Mesenchymal stem cell (in vitro differentiated cells and primary cell): ENCODE results near the gene RAX.

Experiments
- DNase-seq: peaks from one replicate; pipeline ENCODE4 v3.0.0-alpha.2; 2013
- H2AFZ ChIP-seq: one replicate; pipeline ENCODE4 v1.6.1; 2013; ENCODE audit warnings: low read depth, mild to moderate bottlenecking, control low read depth, inconsistent platforms, low read length, moderate library complexity
- H2AK5ac ChIP-seq: 2 replicates; pipeline ENCODE4 v1.6.1; 2013; ENCODE audit warnings: low read length, moderate library complexity, mild to moderate bottlenecking, inconsistent platforms; ENCODE audit not compliant: severe bottlenecking
- H2BK120ac ChIP-seq: one replicate; pipeline ENCODE4 v1.6.1; 2013; ENCODE audit warnings: low read depth, mild to moderate bottlenecking, inconsistent platforms, low read length, moderate library complexity
- H2BK12ac ChIP-seq, 2 experiments: one replicate each; pipeline ENCODE4 v1.6.1; 2013; ENCODE audit warnings: inconsistent platforms in 2 of 2, low read length in 2 of 2, mild to moderate bottlenecking in 2 of 2, moderate library complexity in 2 of 2, control low read depth in 1 of 2
- H2BK15ac ChIP-seq: one replicate; pipeline ENCODE4 v1.6.1; 2013; ENCODE audit warnings: mild to moderate bottlenecking, low read depth, inconsistent platforms; ENCODE audit not compliant: poor library complexity, severe bottlenecking
- H2BK5ac ChIP-seq: 2 replicates; pipeline ENCODE4 v1.6.1; 2013; ENCODE audit warnings: low read depth, mild to moderate bottlenecking, low read length, control low read depth, inconsistent platforms; ENCODE audit not compliant: poor library complexity, severe bottlenecking
- H3K14ac ChIP-seq, 2 experiments: one replicate each; pipeline ENCODE4 v1.6.1; 2013; ENCODE audit warnings: inconsistent platforms in 2 of 2, low read length in 2 of 2, control low read depth in 1 of 2, mild to moderate bottlenecking in 1 of 2, moderate library complexity in 1 of 2
- H3K18ac ChIP-seq, 2 experiments: one replicate each; pipeline ENCODE4 v1.6.1; 2013; ENCODE audit warnings: inconsistent platforms in 2 of 2, low read length in 2 of 2, control low read depth in 1 of 2, low read depth in 1 of 2, mild to moderate bottlenecking in 1 of 2
- H3K23ac ChIP-seq, 2 experiments: one replicate each; pipeline ENCODE4 v1.6.1; 2013; ENCODE audit warnings: inconsistent platforms in 2 of 2, low read length in 2 of 2, mild to moderate bottlenecking in 2 of 2, moderate library complexity in 2 of 2, control low read depth in 1 of 2
- H3K27ac ChIP-seq: 2 replicates; pipeline ENCODE4 v1.5.1; 2013; ENCODE audit warnings: mild to moderate bottlenecking, moderate library complexity, low read length, control low read depth, inconsistent platforms; ENCODE audit not compliant: poor library complexity, severe bottlenecking
- H3K27me3 ChIP-seq, 2 experiments: 2 replicates each; pipeline versions ENCODE4 v1.6.1 to v1.7.0; 2013; ENCODE audit warnings: low read length in 2 of 2, mild to moderate bottlenecking in 2 of 2, moderate library complexity in 2 of 2, control low read depth in 1 of 2, inconsistent platforms in 1 of 2; ENCODE audit not compliant: control insufficient read depth in 1 of 2, insufficient read depth in 1 of 2
- H3K36me3 ChIP-seq, 2 experiments: 2 replicates each; pipeline versions ENCODE4 v1.6.1 to v1.7.0; 2013; ENCODE audit warnings: low read length in 2 of 2, control low read depth in 1 of 2, inconsistent platforms in 1 of 2, low read depth in 1 of 2, mild to moderate bottlenecking in 1 of 2; ENCODE audit not compliant: insufficient read depth in 2 of 2, control insufficient read depth in 1 of 2
- H3K4ac ChIP-seq, 2 experiments: one replicate each; pipeline ENCODE4 v1.6.1; 2013; ENCODE audit warnings: inconsistent platforms in 2 of 2, low read length in 2 of 2, mild to moderate bottlenecking in 2 of 2, moderate library complexity in 2 of 2, control low read depth in 1 of 2, low read depth in 1 of 2
- H3K4me1 ChIP-seq: 2 replicates; pipeline ENCODE4 v1.6.1; 2013; ENCODE audit warnings: low read depth, low read length, control low read depth; ENCODE audit not compliant: control insufficient read depth, insufficient read depth
- H3K4me2 ChIP-seq: 2 replicates; pipeline ENCODE4 v1.6.1; 2013; ENCODE audit warnings: low read length, mild to moderate bottlenecking, inconsistent platforms; ENCODE audit not compliant: poor library complexity, severe bottlenecking
- H3K4me3 ChIP-seq, 2 experiments: 2 replicates each; pipeline versions ENCODE4 v1.5.1 to v1.7.0; 2013; ENCODE audit warnings: low read length in 2 of 2, mild to moderate bottlenecking in 2 of 2, control low read depth in 1 of 2, low read depth in 1 of 2; ENCODE audit not compliant: insufficient read depth in 1 of 2
- H3K79me1 ChIP-seq: replicated peaks from 2 replicates; pipeline ENCODE4 v1.6.1; 2013; ENCODE audit warnings: mild to moderate bottlenecking, control low read depth, low read length, inconsistent platforms; ENCODE audit not compliant: poor library complexity, severe bottlenecking
- H3K9ac ChIP-seq: 2 replicates; pipeline ENCODE4 v1.7.0; 2013; ENCODE audit warnings: mild to moderate bottlenecking, low read length, moderate library complexity
- H3K9me3 ChIP-seq: 2 replicates; pipeline ENCODE4 v1.7.0; 2013; ENCODE audit warnings: mild to moderate bottlenecking, low read length; ENCODE audit not compliant: control insufficient read depth
- H4K8ac ChIP-seq: one replicate; pipeline ENCODE4 v1.6.1; 2013; ENCODE audit warnings: inconsistent platforms, mild to moderate bottlenecking, low read length, moderate library complexity
- H4K91ac ChIP-seq: one replicate; pipeline ENCODE4 v1.6.1; 2013; ENCODE audit warnings: mild to moderate bottlenecking, low read length, inconsistent platforms
- WGBS: methylation state at CpG from one replicate; pipeline ENCODE4 v1.1.7; 2013; ENCODE audit warnings: mixed read lengths; 5-methylcytosine and 5-hydroxymethylcytosine counted together

The RAX gene

DNA sequence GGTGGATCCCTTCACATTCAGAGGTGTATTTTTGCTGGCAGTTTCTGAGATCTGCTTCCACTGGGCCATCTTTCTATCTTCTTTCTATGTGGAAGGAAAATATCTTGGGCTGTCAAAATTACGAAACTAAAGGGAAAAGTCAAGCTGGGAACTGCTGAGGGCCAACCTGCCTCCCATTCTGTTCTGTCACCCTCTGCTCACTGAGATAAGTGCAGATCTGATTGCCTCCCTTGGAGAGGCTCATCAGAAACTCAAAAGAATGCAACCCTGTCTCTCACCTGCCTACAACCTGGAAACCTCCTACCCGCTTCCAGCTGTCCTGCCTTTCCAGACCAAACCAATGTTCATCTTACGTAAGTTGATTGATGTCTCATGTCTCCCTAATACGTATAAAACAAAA, 26.5 kb downstream of the RAX start:
- no peaks in the 10 kb centered on the region for H3K4me1 ChIP-seq
- H2AFZ ChIP-seq: no peak overlapping the region
- no peaks in the 10 kb centered on the region for H3K36me3 ChIP-seq
- no peak overlapping the region for H4K8ac ChIP-seq
- no peaks in the 10 kb centered on the region for H3K79me1 ChIP-seq
- no peak overlapping the region for H3K4me2 ChIP-seq
- no peak overlapping the region for H3K14ac ChIP-seq
- no peak overlapping the region for H3K9ac ChIP-seq
- H3K23ac ChIP-seq: no peak overlapping the region
- no peak overlapping the region for H2BK5ac ChIP-seq
- H3K18ac ChIP-seq: no peak overlapping the region
- no peak overlapping the region for H2BK120ac ChIP-seq
- no peak overlapping the region for H2BK15ac ChIP-seq
- no peak for DNase-seq
- WGBS: 39% methylated on average over 4 of the region's 4 CpGs
- no peak overlapping the region for H3K4ac ChIP-seq
- peaks cover 19 to 61% of the 10 kb centered on the region in 2 experiments for H3K27me3 ChIP-seq
- no peak overlapping the region for H2BK12ac ChIP-seq
- H4K91ac ChIP-seq: no peak overlapping the region
- no peak overlapping the region for H3K4me3 ChIP-seq
- no peak overlapping the region for H3K27ac ChIP-seq
- H3K9me3 ChIP-seq: no peaks in the 10 kb centered on the region
- H2AK5ac ChIP-seq: no peak overlapping the region

DNA sequence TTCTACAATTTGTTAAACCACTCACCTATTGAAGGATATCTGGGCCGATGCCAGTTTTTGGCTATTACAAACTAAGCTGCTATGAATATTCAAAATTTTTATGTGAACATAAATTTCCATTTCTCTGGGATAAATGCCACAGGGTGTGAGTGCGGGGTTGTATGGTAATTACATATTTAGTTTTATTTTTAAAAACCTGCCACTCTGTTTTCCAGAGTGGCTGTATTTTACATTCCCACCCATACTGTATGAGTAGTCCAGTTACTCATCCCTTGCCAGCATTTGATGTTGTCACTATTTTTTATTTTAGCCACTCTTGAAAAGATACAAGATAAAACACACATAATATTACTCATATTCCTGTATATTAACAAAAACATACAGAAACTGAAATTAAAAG, 30.3 kb downstream of the RAX start:
- H2BK12ac ChIP-seq: no peak overlapping the region
- no peak overlapping the region for H3K18ac ChIP-seq
- H3K4me3 ChIP-seq: no peak overlapping the region
- H3K9me3 ChIP-seq: peaks cover 2% of the 10 kb centered on the region
- H4K8ac ChIP-seq: no peak overlapping the region
- H2AK5ac ChIP-seq: no peak overlapping the region
- H3K4ac ChIP-seq: no peak overlapping the region
- no CpG with 5 or more reads among the region's 2 CpGs for WGBS
- peaks cover 25 to 73% of the 10 kb centered on the region in 2 experiments for H3K27me3 ChIP-seq
- H3K14ac ChIP-seq: no peak overlapping the region
- H3K4me1 ChIP-seq: no peaks in the 10 kb centered on the region
- no peak overlapping the region for H2AFZ ChIP-seq
- no peak overlapping the region for H2BK5ac ChIP-seq
- H2BK15ac ChIP-seq: no peak overlapping the region
- DNase-seq: no peak
- no peak overlapping the region for H4K91ac ChIP-seq
- H3K79me1 ChIP-seq: no peaks in the 10 kb centered on the region
- no peak overlapping the region for H2BK120ac ChIP-seq
- H3K27ac ChIP-seq: no peak overlapping the region
- no peak overlapping the region for H3K4me2 ChIP-seq
- no peaks in the 10 kb centered on the region for H3K36me3 ChIP-seq
- H3K9ac ChIP-seq: no peak overlapping the region
- H3K23ac ChIP-seq: no peak overlapping the region

DNA sequence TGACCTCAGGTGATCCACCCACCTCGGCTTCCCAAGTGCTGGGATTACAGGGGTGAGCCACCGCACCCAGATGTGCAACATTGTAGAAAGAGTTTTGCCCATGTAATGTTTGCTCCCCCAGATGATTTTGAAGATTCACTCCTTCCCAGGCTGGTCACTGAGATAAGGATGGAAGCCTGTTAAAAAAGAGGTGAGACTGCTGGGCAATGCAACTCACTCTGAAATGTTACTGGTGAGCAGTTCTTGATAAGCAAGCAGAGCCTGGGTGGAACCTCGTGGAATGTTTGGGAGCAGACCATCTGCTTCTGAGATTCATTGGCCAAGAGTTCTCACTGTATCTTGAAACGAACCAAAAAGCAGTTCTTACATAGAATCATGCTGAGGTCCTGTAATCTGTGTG, 33.6 kb downstream of the RAX start:
- Histone ChIP-seq H3K4me3 (no peak overlapping the region), H3K18ac (no peak overlapping the region), H3K23ac (no peak overlapping the region), H4K8ac (no peak overlapping the region), H3K27ac (no peak overlapping the region), H3K9ac (no peak overlapping the region), H2AK5ac (no peak overlapping the region), H4K91ac (no peak overlapping the region), H3K27me3 (peaks cover 11 to 60% of the 10 kb centered on the region in 2 experiments), H2BK5ac (no peak overlapping the region), H3K79me1 (no peaks in the 10 kb centered on the region), H2AFZ (no peak overlapping the region), H3K9me3 (peaks cover 2% of the 10 kb centered on the region), H3K4me1 (no peaks in the 10 kb centered on the region), H3K4me2 (no peak overlapping the region), H3K36me3 (no peaks in the 10 kb centered on the region), H2BK120ac (no peak overlapping the region), H2BK15ac (no peak overlapping the region), H2BK12ac (no peak overlapping the region), H3K14ac (no peak overlapping the region), H3K4ac (no peak overlapping the region)
- DNase-seq: no peak
- 59% methylated on average over 4 of the region's 4 CpGs for WGBS

DNA sequence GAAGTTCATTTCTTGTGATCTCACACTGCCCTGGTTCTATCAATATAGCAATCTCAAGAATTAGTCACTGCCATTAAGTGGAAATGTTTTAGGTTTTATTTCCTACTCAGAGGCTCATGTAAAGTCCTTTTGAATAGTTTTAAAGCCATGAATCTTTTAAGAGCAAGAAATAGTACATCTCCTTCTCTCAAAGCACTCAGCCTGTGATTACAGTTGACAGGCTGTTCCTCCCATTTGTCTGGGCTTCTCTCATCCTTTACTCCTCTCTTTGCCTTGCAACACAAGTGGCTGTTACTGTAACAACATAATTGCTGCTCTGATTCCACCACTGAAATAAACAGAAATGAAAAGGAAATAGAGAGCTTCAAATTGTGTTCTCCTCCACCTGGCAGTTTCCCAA, 34.9 kb downstream of the RAX start:
- H3K14ac ChIP-seq: no peak overlapping the region

More for the DNA sequence above, 34.9 kb downstream of the RAX start:
- Histone ChIP-seq H2BK5ac (no peak overlapping the region), H3K9me3 (peaks cover 2% of the 10 kb centered on the region), H3K18ac (no peak overlapping the region), H2AK5ac (no peak overlapping the region), H4K91ac (no peak overlapping the region), H3K23ac (no peak overlapping the region), H2BK12ac (no peak overlapping the region), H3K4ac (no peak overlapping the region), H4K8ac (no peak overlapping the region), H3K79me1 (no peaks in the 10 kb centered on the region), H3K4me2 (no peak overlapping the region), H3K36me3 (no peaks in the 10 kb centered on the region), H3K9ac (no peak overlapping the region), H3K4me3 (no peak overlapping the region), H3K27me3 (peaks cover 11 to 52% of the 10 kb centered on the region in 2 experiments), H3K27ac (no peak overlapping the region), H2AFZ (no peak overlapping the region), H2BK15ac (no peak overlapping the region), H2BK120ac (no peak overlapping the region), H3K4me1 (no peaks in the 10 kb centered on the region)
- no peak for DNase-seq
